Stimulated activated naive CD8-positive, alpha-beta T cell treated with anti-CD3 and anti-CD28 coated beads, Interleukin-15, amount 100 ng/mL, for 72 hours (primary cell): ENCODE data around the gene GNA12.
A peak's percentile ranks its signal among the peaks of the same experiment; 100 is the strongest.
"Not testable (repeated sequence)": the region's sequence is repeated elsewhere in the genome, so short reads cannot be mapped to it uniquely, and the experiment has no call there.

Experiments used
- ATAC-seq: fragments of 150-1000 bp; cut with Tn5 transposase; 2 replicates; pipeline ENCODE4 v1.10.0; 2021; ENCODE audit warnings: mild to moderate bottlenecking, moderate library complexity
- DNase-seq, 2 donors: peaks; one replicate each; pipeline ENCODE4 v3.0.0; 2021 to 2022
- H3K27ac Mint-ChIP-seq, 2 donors: one replicate each; pipeline ENCODE4 v1.8.0; 2022; ENCODE audit warnings: mild to moderate bottlenecking in 2 of 2, mixed read lengths in 2 of 2, moderate library complexity in 2 of 2
- H3K27me3 Mint-ChIP-seq: one replicate; pipeline ENCODE4 v1.8.0; 2022; ENCODE audit warnings: mixed read lengths
- H3K4me1 Mint-ChIP-seq: one replicate; pipeline ENCODE4 v1.8.0; 2022; ENCODE audit warnings: mild to moderate bottlenecking, mixed read lengths
- H3K4me3 Mint-ChIP-seq, 2 donors: one replicate each; pipeline ENCODE4 v1.8.0; 2022; ENCODE audit warnings: mild to moderate bottlenecking in 2 of 2, mixed read lengths in 2 of 2, moderate library complexity in 1 of 2
- H3K9me3 Mint-ChIP-seq, 2 donors: one replicate each; pipeline ENCODE4 v1.8.0; 2022; ENCODE audit warnings: mixed read lengths in 2 of 2

Gene GNA12

GRCh38 chr7:2735744-2736143 is 108.4 kb downstream of the GNA12 start:
- ATAC-seq (no peak), DNase-seq (no peak)
- peaks cover 66% of the 10 kb centered on the region for H3K4me1 Mint-ChIP-seq
- no peak overlapping the region for H3K27ac Mint-ChIP-seq
- no peak overlapping the region for H3K4me3 Mint-ChIP-seq
- no peaks in the 10 kb centered on the region for H3K9me3 Mint-ChIP-seq
- peaks cover 10% of the 10 kb centered on the region for H3K27me3 Mint-ChIP-seq

- H3K4me3 Mint-ChIP-seq = peak overlapping the region; percentile 45 to 86
Observed at GRCh38 chr7:2734751-2735571, 109.1 kb downstream of the GNA12 start.

GRCh38 chr7:2734084-2734686 is 109.9 kb downstream of the GNA12 start:
- H3K27me3 Mint-ChIP-seq = peaks cover 10% of the 10 kb centered on the region
- H3K9me3 Mint-ChIP-seq = no peaks in the 10 kb centered on the region
- peak overlapping the region; percentile 61 to 86 for H3K4me3 Mint-ChIP-seq
- ATAC-seq (no peak), DNase-seq (no peak)
- peaks cover 66% of the 10 kb centered on the region for H3K4me1 Mint-ChIP-seq
- peak overlapping the region in 1 of 2 donors; percentile 23 for H3K27ac Mint-ChIP-seq

More at GRCh38 chr7:2734751-2735571, 109.1 kb downstream of the GNA12 start:
- Mint-ChIP-seq H3K9me3 (no peaks in the 10 kb centered on the region), H3K4me1 (peaks cover 66% of the 10 kb centered on the region), H3K27ac (peak overlapping the region; percentile 48 to 85), H3K27me3 (peaks cover 10% of the 10 kb centered on the region)
- peak; percentile 74 for ATAC-seq
- no peak for DNase-seq

- peaks cover 62% of the 10 kb centered on the region for H3K4me1 Mint-ChIP-seq
- ATAC-seq = no peak
- H3K27ac Mint-ChIP-seq = peak overlapping the region; percentile 39 to 49
- H3K27me3 Mint-ChIP-seq = peaks cover 10% of the 10 kb centered on the region
- no peaks in the 10 kb centered on the region for H3K9me3 Mint-ChIP-seq
- H3K4me3 Mint-ChIP-seq = no peak overlapping the region
- DNase-seq = no peak
Observed at GRCh38 chr7:2732959-2733584, 111.0 kb downstream of the GNA12 start.

GRCh38 chr7:2732388-2732787 is 111.7 kb downstream of the GNA12 start:
- no peaks in the 10 kb centered on the region for H3K9me3 Mint-ChIP-seq
- H3K4me1 Mint-ChIP-seq = peaks cover 59% of the 10 kb centered on the region
- H3K27me3 Mint-ChIP-seq = peaks cover 10% of the 10 kb centered on the region
- no peak overlapping the region for H3K4me3 Mint-ChIP-seq
- DNase-seq (no peak), ATAC-seq (no peak)
- H3K27ac Mint-ChIP-seq = no peak overlapping the region

- Mint-ChIP-seq H3K9me3 (no peaks in the 10 kb centered on the region), H3K4me1 (peaks cover 50% of the 10 kb centered on the region), H3K27me3 (peaks cover 10% of the 10 kb centered on the region), H3K4me3 (no peak overlapping the region), H3K27ac (peak overlapping the region in 1 of 2 donors; percentile 50)
- no peak for ATAC-seq
- DNase-seq = no peak
Observed at GRCh38 chr7:2730846-2731770, 113.0 kb downstream of the GNA12 start.

GRCh38 chr7:2729893-2730716 is 114.0 kb downstream of the GNA12 start:
- no peak overlapping the region for H3K27ac Mint-ChIP-seq
- H3K4me3 Mint-ChIP-seq = no peak overlapping the region
- H3K4me1 Mint-ChIP-seq = peaks cover 40% of the 10 kb centered on the region
- peaks cover 4% of the 10 kb centered on the region for H3K27me3 Mint-ChIP-seq
- DNase-seq = no peak
- no peak for ATAC-seq
- H3K9me3 Mint-ChIP-seq = no peaks in the 10 kb centered on the region

- Mint-ChIP-seq H3K27ac (no peak overlapping the region), H3K27me3 (no peaks in the 10 kb centered on the region), H3K9me3 (no peaks in the 10 kb centered on the region), H3K4me3 (no peak overlapping the region), H3K4me1 (peaks cover 38% of the 10 kb centered on the region)
- ATAC-seq (no peak), DNase-seq (no peak)
Observed at GRCh38 chr7:2729031-2729892, 114.8 kb downstream of the GNA12 start.

GRCh38 chr7:2728316-2729030 is 115.6 kb downstream of the GNA12 start:
- Mint-ChIP-seq H3K9me3 (no peaks in the 10 kb centered on the region), H3K4me3 (no peak overlapping the region), H3K27ac (no peak overlapping the region), H3K4me1 (peaks cover 32% of the 10 kb centered on the region), H3K27me3 (no peaks in the 10 kb centered on the region)
- ATAC-seq (no peak), DNase-seq (no peak)

GRCh38 chr7:2727206-2727605 is 116.9 kb downstream of the GNA12 start:
- H3K27ac Mint-ChIP-seq, DNase-seq, ATAC-seq: not testable (repeated sequence)

GRCh38 chr7:2726316-2727018 is 117.6 kb downstream of the GNA12 start:
- no peaks in the 10 kb centered on the region for H3K27me3 Mint-ChIP-seq

More at GRCh38 chr7:2727206-2727605, 116.9 kb downstream of the GNA12 start:
- H3K27me3 Mint-ChIP-seq, H3K9me3 Mint-ChIP-seq, H3K4me3 Mint-ChIP-seq: not testable (repeated sequence)
- peaks cover 19% of the 10 kb centered on the region for H3K4me1 Mint-ChIP-seq

GRCh38 chr7:2725178-2726105 is 118.7 kb downstream of the GNA12 start:
- peaks cover 15% of the 10 kb centered on the region for H3K4me1 Mint-ChIP-seq
- no peak for ATAC-seq
- no peaks in the 10 kb centered on the region for H3K9me3 Mint-ChIP-seq
- H3K27me3 Mint-ChIP-seq = no peaks in the 10 kb centered on the region
- DNase-seq = no peak
- H3K4me3 Mint-ChIP-seq = no peak overlapping the region
- peak overlapping the region in 1 of 2 donors; percentile 90 for H3K27ac Mint-ChIP-seq

More at GRCh38 chr7:2726316-2727018, 117.6 kb downstream of the GNA12 start:
- no peak overlapping the region for H3K4me3 Mint-ChIP-seq
- DNase-seq (no peak), ATAC-seq (no peak)
- H3K9me3 Mint-ChIP-seq = no peaks in the 10 kb centered on the region
- no peak overlapping the region for H3K27ac Mint-ChIP-seq
- peaks cover 12% of the 10 kb centered on the region for H3K4me1 Mint-ChIP-seq
